NCI-H2081 (cell line): ENCODE results near the gene PRAC1.

Experiments
- DNase-seq, 2 experiments: peaks; one replicate each; lab custom pipeline; 2025; lab: John Stamatoyannopoulos, UW

PRAC1 gene

DNA sequence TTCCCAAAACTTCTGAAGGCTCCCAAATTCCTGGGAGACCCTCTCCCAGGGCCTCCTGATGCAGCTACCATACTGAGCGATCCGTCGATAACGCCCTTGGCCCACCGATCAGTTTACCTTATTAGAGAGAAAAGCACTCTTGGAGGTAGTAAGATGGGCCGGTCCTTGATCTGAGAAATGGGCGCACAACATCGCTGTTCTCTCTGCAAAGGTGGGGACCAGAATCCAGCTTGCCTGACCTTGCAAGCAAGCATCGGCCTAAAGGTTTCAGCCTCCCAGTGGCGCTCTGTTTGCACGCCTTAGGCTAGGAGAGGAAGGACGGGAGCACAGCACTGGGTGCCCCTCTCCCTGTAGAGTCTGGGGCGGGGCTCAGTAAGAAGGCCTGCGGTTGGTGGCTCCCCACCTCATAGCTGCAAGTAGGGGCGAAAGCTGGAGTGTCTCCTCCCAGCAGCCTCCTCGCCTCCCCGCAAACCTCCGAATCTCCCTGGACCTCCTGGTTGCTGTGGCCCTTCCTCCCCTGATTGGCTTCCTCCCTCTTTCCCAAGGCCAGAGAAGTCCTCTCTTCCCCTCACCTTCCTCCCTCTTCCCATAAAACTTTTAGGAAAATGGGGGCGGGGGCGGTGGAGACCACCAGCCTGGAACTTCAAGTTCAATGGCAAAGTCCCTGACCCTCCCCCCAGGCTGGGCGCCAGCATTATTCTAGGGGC lies at the start of gene PRAC1:
Gene PRAC1, minus strand, starts transcription at position 318 of the 707 bp plus-strand sequence. Its CDS starts 126 bp downstream, at position 192.
- DNase-seq = no peak

- DNase-seq = no peak
Measured at GRCh38 chr17:48770954-48771353, 48.6 kb upstream of the PRAC1 start.

GRCh38 chr17:48769009-48769675 lies 46.8 kb upstream of the PRAC1 start:
- DNase-seq = no peak

DNA sequence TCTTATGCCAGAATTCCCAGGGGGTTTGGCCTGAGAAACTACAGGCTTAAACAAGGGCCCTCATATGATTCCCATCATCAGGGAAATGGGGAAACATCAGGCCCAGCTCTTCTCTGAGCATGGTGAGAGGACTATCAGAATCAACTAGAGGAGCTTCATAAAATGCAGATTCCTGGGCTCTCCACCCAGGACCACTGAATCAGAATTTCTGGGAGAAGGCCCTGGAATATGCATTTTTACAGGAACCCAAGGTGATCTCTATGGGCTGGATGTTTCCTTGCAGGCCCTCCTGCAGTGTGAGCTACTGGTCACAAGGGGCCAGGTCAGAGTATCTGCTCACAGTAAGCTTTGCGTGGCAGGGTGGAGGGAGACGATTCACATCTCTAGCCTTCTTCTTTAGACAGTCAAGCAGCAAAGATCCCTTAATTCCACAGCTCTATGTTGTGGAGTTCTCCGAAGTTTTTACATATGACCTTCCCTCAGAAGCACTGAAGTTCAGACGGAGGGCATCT lies 45.0 kb upstream of the PRAC1 start:
- DNase-seq = no peak

DNA sequence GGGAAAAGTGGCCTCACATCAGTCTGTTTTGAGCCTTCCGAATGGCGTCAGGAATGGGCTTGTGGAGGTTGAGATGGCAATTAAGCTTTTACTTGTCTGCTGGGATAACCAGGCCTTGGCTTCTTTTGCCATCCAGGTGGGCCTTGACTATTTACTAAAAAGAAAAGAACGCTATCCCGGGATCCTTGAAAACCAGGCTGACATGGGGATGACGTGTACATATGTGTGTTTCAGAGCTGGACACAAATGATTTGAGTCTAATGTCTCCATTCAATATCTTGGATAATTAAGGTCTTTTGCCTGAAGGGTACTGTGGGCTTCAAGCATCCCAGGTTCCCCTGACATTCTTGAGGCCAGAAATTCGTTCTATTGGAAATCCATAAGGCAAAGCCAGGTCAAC lies 38.8 kb upstream of the PRAC1 start:
- no peak for DNase-seq

GRCh38 chr17:48760411-48760810 lies 38.1 kb upstream of the PRAC1 start:
- no peak for DNase-seq

- DNase-seq = no peak
Measured at GRCh38 chr17:48759288-48759687, 37.0 kb upstream of the PRAC1 start.

DNA sequence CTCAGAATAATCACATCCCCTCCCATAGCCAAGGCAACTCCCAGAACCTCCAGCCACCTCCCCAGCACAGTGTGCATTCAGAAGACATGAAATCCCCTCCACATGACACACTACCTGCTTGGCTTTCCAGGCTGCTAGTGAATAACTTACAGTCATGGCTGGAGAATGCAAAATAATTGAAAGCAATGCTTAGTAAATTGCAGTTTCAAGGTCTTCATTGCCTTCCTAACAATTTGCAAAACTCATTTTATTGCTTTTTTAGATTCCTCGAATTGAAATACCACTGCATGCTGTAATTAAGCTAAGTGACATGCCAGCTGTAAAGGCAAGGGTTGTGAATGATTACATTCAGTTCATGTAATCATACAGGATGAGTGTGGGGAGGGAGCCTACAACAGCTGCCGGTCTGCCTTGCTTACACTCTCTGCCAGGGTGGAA lies 35.2 kb upstream of the PRAC1 start:
- peak; percentile 29 to 60 for DNase-seq

DNA sequence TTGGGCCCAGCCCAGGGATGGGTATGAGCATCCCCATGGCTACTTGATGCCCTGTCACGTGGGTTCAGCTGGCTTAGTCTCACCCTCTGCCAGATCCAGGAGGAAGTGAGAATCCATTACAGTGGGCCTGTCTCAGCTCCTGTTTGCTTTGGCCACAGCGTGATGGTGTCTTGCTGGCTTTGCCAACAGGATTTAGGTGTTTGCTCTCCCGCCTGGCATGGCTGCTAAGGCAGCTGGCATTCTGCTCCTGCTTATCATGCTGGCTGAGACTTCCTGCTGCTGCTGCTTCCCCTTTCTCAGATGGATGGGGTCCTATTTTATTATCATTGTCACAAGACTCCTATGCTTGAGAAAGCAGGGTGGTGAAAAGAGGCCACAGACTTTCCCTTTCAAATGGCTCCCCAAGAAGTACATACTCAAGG lies 34.5 kb upstream of the PRAC1 start:
- peak; percentile 93 to 98 for DNase-seq

GRCh38 chr17:48755356-48755755 lies 33.0 kb upstream of the PRAC1 start:
- DNase-seq = no peak

GRCh38 chr17:48754500-48755261 lies 32.4 kb upstream of the PRAC1 start:
- no peak for DNase-seq

- no peak for DNase-seq
Measured at GRCh38 chr17:48753794-48754499, 31.6 kb upstream of the PRAC1 start.

GRCh38 chr17:48752399-48753288 lies 30.3 kb upstream of the PRAC1 start:
- no peak for DNase-seq

- no peak for DNase-seq
Measured at GRCh38 chr17:48751733-48752398, 29.5 kb upstream of the PRAC1 start.

DNA sequence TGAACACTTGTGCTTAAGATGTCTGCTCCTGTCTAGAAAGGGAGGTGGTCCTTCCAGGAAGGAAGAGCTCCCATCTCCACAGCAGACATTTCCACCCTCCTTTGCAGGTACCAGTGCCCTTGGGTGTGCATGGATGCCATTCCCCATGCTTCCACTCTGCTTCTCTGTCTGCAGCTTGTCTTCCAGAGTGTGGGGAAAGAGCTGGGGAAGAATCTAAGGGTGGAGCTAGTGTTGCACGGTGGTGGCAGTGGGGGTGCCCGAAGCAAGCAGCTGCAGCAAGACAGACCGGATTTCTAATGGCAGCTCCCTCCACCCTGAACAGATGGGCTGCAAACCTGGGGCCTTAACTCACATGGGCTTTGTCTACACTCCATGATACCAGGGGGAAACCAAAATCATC lies 28.9 kb upstream of the PRAC1 start:
- no peak for DNase-seq

DNA sequence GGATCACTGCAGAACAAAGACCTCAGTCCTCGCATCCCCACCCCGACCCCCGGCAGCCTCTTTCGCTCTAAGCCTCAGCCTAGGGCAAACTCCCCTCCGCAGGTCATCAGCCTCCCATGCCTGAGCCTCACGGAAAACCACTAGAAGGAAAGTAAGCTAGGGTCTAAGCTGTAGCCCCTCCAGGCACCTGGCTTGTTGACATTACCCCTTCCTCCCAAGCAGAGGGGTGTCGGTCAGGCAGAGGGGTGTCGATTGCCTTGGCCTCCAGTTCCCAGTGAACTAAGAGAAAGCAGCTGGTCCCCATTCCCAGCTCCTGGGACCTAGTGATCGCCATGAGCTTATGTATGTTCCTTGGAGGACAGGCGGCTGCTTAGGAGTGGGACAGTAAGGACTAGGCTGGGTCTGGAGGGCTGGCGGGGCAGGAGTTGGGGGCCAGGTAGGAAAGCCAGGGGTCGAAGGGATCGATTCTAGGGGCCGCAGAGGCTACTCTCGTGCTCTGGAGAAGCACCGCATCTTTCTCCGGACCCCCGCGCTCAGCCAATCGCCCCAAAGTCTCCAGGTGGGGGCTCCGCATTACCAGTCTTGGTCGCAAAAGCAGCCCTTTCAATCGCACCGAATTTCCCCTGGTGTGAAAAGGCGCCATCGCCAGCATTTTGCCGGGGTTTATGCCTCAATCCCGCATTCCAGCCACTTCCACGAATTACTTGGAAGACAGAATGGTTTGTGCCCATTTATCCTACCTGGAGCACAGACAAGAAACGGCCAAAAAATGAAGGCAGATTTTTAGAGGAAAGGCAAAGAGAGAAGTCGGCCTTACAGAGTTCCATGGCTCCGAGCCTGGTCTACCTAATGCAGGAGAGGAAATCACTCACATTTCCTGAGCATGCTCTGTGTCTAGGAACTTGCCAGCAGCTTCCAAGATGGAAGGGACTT lies 27.6 kb upstream of the PRAC1 start:
- no peak for DNase-seq

DNA sequence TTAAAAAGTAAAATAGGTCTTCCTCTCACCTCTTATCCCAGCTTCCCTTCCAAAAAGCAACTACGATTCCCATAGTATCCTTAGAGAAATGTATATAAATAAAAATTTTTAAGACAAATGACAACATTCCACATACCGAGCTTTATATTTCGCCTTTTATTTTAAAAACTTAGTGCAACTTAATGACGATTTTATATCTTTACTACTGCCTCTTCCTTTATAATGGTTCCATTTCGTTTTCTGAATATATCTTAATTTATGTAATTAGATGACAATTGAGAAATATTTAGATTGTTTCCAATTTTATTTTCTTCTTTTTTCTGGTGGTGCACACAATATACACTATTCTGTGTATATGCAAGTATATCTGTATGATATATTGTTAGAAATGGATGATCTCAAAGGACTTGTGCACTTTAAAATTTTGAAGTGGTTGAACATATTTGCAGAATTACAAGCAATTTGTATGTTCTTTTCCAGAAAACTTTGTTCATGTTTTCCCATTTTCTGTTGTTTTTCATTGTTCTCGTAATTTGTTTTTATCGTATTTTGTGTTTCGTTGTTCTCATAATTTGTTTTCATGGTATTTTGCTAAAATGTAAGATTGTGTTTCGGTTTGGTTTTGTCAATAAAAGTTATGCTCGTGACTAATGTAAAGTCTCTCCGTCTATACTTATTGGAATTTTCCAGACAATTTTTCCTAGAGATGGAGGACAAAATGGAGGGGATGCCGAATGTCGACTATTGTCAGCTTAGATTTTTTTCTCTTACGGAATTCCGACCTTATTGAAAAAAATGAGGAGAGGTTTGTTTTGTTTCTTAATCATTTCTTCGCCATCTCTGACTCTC lies 26.6 kb upstream of the PRAC1 start:
- DNase-seq = no peak
